ENCODE results near the gene FOXRED1. TPM values are rescaled to one million over a fixed set of nuclear protein-coding genes. Genes with fewer than 3 reads are reported as not detected.

The FOXRED1 gene
- total and polyA plus RNA-seq, 2 of the 13 experiments (the other 11 are each of a cell fraction or from before 2014, with no cell fraction given), result 29.6 to 42.9 TPM

DNA sequence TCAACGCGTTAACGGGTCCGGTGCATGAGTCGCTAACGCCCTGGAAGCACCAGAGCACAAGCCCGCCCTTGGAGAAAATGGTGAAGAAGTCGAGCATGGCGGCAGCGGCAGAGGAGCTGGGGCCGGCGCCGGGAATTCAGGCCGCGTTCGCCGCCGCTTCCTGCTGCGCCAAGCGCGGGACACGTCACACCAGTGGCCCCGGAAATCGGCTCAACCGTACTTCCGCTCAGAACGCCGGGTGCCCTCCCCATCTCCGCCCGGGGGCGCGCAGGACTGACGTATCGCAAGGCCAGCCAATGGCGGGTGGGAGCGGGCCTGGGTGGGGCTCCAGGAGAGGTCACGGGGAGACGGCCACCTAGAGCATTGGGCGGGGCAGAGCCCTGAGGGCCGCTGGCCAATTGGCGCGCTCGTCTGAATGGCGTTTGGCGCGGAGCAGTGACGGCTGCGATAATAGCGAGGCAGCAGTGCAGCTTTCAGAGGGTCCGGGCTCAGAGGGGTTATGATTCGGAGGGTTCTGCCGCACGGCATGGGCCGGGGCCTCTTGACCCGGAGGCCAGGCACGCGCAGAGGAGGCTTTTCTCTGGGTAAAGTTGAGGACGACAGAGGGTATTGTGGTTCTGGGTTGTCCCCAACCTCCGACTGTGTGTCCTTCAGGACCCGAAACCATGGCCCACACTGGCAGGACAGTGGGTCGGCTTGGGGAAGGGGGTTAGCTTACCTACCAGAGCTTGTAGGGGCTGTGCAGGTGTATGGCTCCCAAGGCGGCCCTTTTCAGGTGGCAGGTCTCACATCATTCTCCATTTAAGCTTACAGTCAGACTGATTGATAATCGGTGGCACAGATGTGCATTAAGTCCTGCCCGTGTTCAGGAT lies at the start of gene FOXRED1, which contains the start of gene SRPRA (continued):
- TF ChIP-seq MAFK (conservative IDR thresholded peaks at IDR 0.05 in 1 of 2, IDR thresholded peaks at IDR 0.05 in 1 of 2; ENCODE audit: low read length in 2 of 2), result no peak; a peak in 1 of 4 replicates
- no peak for TF ChIP-seq ZNF235 (CRISPR knock-in tag; IDR thresholded peaks at IDR 0.05; ENCODE audit: borderline replicate concordance)
- TF ChIP-seq ZNF383 (CRISPR knock-in tag; IDR thresholded peaks at IDR 0.05; ENCODE audit: borderline replicate concordance), result peak; percentile 49; the same call in 1 of the 2 replicates
- TF ChIP-seq ZNF225 (CRISPR knock-in tag; IDR thresholded peaks at IDR 0.05), result no peak
- TF ChIP-seq ONECUT2 (CRISPR knock-in tag; IDR thresholded peaks at IDR 0.05), result no peak
- peak; percentile 39; the same call in 1 of the 2 replicates for TF ChIP-seq ATF7-NPFF (CRISPR knock-in tag; IDR thresholded peaks at IDR 0.05; ENCODE audit: low read depth)
- no peak for TF ChIP-seq GPN1 (CRISPR knock-in tag; IDR thresholded peaks at IDR 0.05; ENCODE audit: borderline replicate concordance)
- TF ChIP-seq, protein P1, sequence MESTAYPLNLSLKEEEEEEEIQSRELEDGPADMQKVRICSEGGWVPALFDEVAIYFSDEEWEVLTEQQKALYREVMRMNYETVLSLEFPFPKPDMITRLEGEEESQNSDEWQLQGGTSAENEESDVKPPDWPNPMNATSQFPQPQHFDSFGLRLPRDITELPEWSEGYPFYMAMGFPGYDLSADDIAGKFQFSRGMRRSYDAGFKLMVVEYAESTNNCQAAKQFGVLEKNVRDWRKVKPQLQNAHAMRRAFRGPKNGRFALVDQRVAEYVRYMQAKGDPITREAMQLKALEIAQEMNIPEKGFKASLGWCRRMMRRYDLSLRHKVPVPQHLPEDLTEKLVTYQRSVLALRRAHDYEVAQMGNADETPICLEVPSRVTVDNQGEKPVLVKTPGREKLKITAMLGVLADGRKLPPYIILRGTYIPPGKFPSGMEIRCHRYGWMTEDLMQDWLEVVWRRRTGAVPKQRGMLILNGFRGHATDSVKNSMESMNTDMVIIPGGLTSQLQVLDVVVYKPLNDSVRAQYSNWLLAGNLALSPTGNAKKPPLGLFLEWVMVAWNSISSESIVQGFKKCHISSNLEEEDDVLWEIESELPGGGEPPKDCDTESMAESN (CRISPR knock-in tag; conservative IDR thresholded peaks at IDR 0.05), result peak; percentile 92
- TF ChIP-seq ZMYM2 (CRISPR knock-in tag; IDR thresholded peaks at IDR 0.05), result no peak
- peak; percentile 6; the same call in 1 of the 2 replicates for TF ChIP-seq BRCA1 (CRISPR knock-in tag; IDR thresholded peaks at IDR 0.05)
- no peak for TF ChIP-seq NFE2L1 (CRISPR knock-in tag; IDR thresholded peaks at IDR 0.05; ENCODE audit: borderline replicate concordance)
- 0 out of 2 replicates have a peak, but pooled peaks have one; percentile 30 for TF ChIP-seq ISX (CRISPR knock-in tag; conservative IDR thresholded peaks at IDR 0.05)
- TF ChIP-seq KDM3A (CRISPR knock-in tag; IDR thresholded peaks at IDR 0.05; ENCODE audit: low read depth), result peak; percentile 33; the same call in 1 of the 2 replicates
- TF ChIP-seq TBX3 (IDR thresholded peaks at IDR 0.05; ENCODE audit: borderline replicate concordance), result peak; percentile 12; the same call in 1 of the 2 replicates
- TF ChIP-seq ZMYM3 (CRISPR knock-in tag; IDR thresholded peaks at IDR 0.05), result no peak
- TF ChIP-seq, protein P2, sequence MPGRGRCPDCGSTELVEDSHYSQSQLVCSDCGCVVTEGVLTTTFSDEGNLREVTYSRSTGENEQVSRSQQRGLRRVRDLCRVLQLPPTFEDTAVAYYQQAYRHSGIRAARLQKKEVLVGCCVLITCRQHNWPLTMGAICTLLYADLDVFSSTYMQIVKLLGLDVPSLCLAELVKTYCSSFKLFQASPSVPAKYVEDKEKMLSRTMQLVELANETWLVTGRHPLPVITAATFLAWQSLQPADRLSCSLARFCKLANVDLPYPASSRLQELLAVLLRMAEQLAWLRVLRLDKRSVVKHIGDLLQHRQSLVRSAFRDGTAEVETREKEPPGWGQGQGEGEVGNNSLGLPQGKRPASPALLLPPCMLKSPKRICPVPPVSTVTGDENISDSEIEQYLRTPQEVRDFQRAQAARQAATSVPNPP (CRISPR knock-in tag; IDR thresholded peaks at IDR 0.05), result 0 out of 2 replicates have a peak, but pooled peaks have one; percentile 35
- TF ChIP-seq ZFP36L1 (CRISPR knock-in tag; IDR thresholded peaks at IDR 0.05), result no peak
- TF ChIP-seq ZNF775 (CRISPR knock-in tag; IDR thresholded peaks at IDR 0.05; ENCODE audit: borderline replicate concordance), result no peak
- TF ChIP-seq RORA (CRISPR knock-in tag; IDR thresholded peaks at IDR 0.05), result no peak
- TF ChIP-seq, protein P3, sequence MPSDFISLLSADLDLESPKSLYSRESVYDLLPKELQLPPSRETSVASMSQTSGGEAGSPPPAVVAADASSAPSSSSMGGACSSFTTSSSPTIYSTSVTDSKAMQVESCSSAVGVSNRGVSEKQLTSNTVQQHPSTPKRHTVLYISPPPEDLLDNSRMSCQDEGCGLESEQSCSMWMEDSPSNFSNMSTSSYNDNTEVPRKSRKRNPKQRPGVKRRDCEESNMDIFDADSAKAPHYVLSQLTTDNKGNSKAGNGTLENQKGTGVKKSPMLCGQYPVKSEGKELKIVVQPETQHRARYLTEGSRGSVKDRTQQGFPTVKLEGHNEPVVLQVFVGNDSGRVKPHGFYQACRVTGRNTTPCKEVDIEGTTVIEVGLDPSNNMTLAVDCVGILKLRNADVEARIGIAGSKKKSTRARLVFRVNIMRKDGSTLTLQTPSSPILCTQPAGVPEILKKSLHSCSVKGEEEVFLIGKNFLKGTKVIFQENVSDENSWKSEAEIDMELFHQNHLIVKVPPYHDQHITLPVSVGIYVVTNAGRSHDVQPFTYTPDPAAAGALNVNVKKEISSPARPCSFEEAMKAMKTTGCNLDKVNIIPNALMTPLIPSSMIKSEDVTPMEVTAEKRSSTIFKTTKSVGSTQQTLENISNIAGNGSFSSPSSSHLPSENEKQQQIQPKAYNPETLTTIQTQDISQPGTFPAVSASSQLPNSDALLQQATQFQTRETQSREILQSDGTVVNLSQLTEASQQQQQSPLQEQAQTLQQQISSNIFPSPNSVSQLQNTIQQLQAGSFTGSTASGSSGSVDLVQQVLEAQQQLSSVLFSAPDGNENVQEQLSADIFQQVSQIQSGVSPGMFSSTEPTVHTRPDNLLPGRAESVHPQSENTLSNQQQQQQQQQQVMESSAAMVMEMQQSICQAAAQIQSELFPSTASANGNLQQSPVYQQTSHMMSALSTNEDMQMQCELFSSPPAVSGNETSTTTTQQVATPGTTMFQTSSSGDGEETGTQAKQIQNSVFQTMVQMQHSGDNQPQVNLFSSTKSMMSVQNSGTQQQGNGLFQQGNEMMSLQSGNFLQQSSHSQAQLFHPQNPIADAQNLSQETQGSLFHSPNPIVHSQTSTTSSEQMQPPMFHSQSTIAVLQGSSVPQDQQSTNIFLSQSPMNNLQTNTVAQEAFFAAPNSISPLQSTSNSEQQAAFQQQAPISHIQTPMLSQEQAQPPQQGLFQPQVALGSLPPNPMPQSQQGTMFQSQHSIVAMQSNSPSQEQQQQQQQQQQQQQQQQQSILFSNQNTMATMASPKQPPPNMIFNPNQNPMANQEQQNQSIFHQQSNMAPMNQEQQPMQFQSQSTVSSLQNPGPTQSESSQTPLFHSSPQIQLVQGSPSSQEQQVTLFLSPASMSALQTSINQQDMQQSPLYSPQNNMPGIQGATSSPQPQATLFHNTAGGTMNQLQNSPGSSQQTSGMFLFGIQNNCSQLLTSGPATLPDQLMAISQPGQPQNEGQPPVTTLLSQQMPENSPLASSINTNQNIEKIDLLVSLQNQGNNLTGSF (CRISPR knock-in tag; IDR thresholded peaks at IDR 0.05), result peak; percentile 24; the same call in 1 of the 2 replicates
- TF ChIP-seq NBN (conservative IDR thresholded peaks at IDR 0.05), result no peak
- no peak for TF ChIP-seq ZKSCAN8 (CRISPR knock-in tag; IDR thresholded peaks at IDR 0.05; ENCODE audit: borderline replicate concordance)

Data from HepG2 (cell line).